ENCODE measurements around the gene VKORC1L1.

DNA sequence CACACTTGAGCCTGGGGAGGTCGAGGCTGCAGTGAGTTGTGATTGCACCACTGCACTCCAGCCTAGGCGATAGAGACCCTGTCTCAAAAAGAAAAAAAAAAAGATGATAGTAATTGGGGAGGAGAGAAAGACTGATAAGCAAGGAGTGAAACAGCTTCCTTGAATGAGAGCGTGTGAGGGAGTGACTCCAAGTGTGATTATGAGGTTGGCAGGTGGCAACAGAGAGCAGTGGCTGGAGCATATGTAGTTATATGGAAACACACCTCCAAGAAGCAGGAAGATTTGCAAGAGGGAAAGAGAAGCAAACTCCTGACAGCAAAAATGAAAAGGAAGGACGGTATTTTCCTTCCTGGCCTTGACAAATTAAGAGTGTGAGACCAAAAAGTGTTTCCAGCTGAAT lies 50.4 kb downstream of the VKORC1L1 start:
- TF ChIP-seq, protein P1, sequence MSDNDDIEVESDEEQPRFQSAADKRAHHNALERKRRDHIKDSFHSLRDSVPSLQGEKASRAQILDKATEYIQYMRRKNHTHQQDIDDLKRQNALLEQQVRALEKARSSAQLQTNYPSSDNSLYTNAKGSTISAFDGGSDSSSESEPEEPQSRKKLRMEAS (IDR thresholded peaks at IDR 0.05) = no peak
- TF ChIP-seq RAD21 (IDR thresholded peaks at IDR 0.05; ENCODE audit: low read depth) = no peak
- no peak for TF ChIP-seq ZFX (IDR thresholded peaks at IDR 0.05)
- no peak for TF ChIP-seq POLR2AphosphoS5 (IDR thresholded peaks at IDR 0.05; ENCODE audit: low read depth, low read length)

All from HCT116 (cell line).